Fibroblast of the aortic adventitia (primary cell): ENCODE results near the gene TELO2. TPM values are rescaled to one million over a fixed set of nuclear protein-coding genes. Genes with fewer than 3 reads are reported as not detected.

Experiments
- DNase-seq: peaks from one replicate; pipeline ENCODE4 v3.0.0-alpha.2; 2010; ENCODE audit warnings: low read depth
- H3K4me3 ChIP-seq: 2 replicates; pipeline ENCODE4 v1.5.1; 2011; ENCODE audit warnings: low read depth, mild to moderate bottlenecking, control low read depth, low read length, moderate library complexity
- total RNA-seq: library from RNA; depleted of rRNA; stranded (reverse); fragments of >200 nt; gene quantifications from 2 replicates; pipeline ENCODE4 v1.2.3, GENCODE V29; 2012; ENCODE audit warnings: low replicate concordance
- TF ChIP-seq, protein P1 (sequence below): IDR thresholded peaks from 2 replicates; pipeline ENCODE4 v1.5.1; 2011; ENCODE audit warnings: mild to moderate bottlenecking, low read length, control low read depth, inconsistent platforms; ENCODE audit not compliant: insufficient read depth

The TELO2 gene
- total RNA-seq, 1 donor: 23.5 TPM

GRCh38 chr16:1457489-1458245 is 35.5 kb upstream of the TELO2 start:
- TF ChIP-seq, protein P1, sequence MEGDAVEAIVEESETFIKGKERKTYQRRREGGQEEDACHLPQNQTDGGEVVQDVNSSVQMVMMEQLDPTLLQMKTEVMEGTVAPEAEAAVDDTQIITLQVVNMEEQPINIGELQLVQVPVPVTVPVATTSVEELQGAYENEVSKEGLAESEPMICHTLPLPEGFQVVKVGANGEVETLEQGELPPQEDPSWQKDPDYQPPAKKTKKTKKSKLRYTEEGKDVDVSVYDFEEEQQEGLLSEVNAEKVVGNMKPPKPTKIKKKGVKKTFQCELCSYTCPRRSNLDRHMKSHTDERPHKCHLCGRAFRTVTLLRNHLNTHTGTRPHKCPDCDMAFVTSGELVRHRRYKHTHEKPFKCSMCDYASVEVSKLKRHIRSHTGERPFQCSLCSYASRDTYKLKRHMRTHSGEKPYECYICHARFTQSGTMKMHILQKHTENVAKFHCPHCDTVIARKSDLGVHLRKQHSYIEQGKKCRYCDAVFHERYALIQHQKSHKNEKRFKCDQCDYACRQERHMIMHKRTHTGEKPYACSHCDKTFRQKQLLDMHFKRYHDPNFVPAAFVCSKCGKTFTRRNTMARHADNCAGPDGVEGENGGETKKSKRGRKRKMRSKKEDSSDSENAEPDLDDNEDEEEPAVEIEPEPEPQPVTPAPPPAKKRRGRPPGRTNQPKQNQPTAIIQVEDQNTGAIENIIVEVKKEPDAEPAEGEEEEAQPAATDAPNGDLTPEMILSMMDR: no peak
- no peak for DNase-seq
- no peak overlapping the region for H3K4me3 ChIP-seq

DNA sequence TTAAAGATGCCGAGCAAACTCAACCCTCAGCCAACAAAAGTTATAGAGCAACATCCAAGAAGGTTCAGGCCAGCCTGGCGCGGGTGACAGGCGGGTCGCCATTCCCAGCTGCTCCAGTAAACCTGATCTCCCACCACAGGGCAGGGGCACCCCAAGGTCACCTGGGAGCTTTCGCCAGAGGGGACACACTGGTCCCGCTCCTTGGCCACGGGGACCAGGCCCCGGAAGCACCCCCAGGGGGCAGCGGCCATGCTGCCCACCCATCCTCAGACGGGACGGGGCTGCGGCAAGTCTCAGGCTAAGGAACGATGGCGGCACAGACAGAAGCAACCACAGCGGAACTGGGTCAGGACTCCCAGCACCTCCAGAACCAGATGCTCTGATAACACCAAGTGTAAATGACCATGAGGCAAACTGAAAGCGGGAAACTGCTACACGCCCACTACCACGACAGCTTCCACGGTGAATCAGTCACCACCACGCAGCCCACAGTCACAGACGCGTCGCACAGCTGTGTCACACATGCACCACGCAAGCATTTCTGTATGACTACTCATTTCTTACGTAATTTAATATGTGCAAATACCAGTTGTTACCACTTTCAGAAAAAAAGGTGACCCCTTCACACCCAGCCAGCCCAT is 34.7 kb upstream of the TELO2 start:
- TF ChIP-seq, protein P1: no peak
- no peak overlapping the region for H3K4me3 ChIP-seq
- DNase-seq: no peak

- TF ChIP-seq, protein P1: no peak
- no peak for DNase-seq
- H3K4me3 ChIP-seq: no peak overlapping the region
Observed at GRCh38 chr16:1458977-1459341, 34.2 kb upstream of the TELO2 start.

DNA sequence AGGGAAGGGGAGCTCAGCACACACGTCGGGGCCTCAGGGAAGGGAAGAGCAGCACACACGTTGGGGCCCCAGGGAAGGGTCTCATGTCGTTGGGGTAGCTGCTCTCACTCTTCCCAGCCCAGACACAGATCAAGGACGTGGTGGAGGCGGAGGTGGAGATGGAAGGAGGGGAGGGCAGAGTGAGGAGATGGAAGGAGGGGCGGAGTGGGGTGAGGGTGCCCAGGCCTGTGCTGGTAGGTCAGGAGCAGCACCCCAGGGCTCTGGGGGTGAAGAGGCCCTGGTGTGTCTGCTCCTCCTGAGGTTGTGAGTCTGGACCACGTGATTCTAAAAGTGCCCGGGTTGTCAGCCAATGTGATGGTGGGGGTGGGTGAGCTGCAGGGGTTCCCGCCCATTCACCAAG is 33.2 kb upstream of the TELO2 start:
- TF ChIP-seq, protein P1: no peak
- no peak overlapping the region for H3K4me3 ChIP-seq

DNA sequence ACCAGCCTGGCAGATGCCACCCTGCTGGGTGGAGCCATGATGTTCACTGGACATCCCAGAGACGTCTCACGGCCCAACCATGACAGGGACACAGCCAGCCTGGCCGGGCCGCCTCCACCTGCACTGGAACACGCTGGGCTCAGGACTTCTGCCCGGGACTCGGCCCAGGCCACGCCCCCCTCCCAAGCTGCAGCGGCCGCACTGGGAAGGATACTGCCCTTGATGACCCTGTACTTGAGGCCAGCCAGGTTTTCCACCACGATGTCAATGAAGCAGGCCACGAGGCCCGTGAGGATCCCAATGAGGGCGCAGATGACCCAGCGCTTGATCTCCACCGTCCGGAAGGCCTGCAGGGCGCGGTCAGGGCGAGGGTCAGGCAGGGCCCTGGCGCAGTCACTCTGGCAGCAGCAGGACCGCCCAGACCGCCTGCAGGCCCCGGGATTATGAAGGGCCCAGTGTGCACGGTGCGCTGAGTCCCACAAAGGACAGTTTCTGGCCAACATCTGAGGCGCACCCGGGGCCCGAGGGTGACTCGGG is 32.5 kb upstream of the TELO2 start:
- DNase-seq: no peak
- no peak overlapping the region for H3K4me3 ChIP-seq
- TF ChIP-seq, protein P1: no peak

More for the DNA sequence above, 33.2 kb upstream of the TELO2 start:
- no peak for DNase-seq

DNA sequence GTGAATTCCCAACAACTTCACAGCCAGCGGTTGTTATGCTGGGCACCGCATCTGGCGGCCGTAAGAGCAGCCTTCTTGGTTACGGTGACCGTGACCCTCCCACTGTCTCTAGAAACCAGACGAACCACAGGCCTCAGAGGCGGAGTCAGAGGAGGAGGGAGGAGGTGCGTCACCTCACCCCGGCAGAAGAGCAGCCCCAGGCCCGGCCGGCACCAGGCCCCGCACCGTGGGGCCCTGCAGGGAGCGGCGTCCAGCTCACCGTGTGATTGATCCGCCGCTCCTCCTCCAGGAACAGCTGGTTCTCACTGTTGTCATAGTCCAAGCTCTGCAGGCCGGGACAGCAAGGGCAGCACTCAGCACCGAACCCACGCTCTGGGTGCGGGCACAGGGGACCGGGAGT is 32.0 kb upstream of the TELO2 start:
- H3K4me3 ChIP-seq: no peak overlapping the region
- TF ChIP-seq, protein P1: no peak
- no peak for DNase-seq
